Type B pancreatic cell (in vitro differentiated cells): Measurements from ENCODE around the gene COX5B. TPM values are rescaled to one million over a fixed set of nuclear protein-coding genes. Genes with fewer than 3 reads are reported as not detected.
A peak's percentile ranks its signal among the peaks of the same experiment; 100 is the strongest.
"Not testable (repeated sequence)": the region's sequence is repeated elsewhere in the genome, so short reads cannot be mapped to it uniquely, and the experiment has no call there.

ENCODE experiments used
- DNase-seq: peaks from one replicate; pipeline ENCODE4 v3.0.0; 2021; ENCODE audit warnings: mixed read lengths; ENCODE audit not compliant: unreplicated experiment; ENCODE audit errors: extremely low spot score
- H3K27ac Mint-ChIP-seq: 2 replicates; pipeline ENCODE4 v1.8.0; 2021; ENCODE audit warnings: mild to moderate bottlenecking, mixed read lengths
- H3K27me3 Mint-ChIP-seq: 2 replicates; pipeline ENCODE4 v1.8.0; 2021; ENCODE audit warnings: mixed read lengths
- H3K36me3 Mint-ChIP-seq: 2 replicates; pipeline ENCODE4 v1.8.0; 2021; ENCODE audit warnings: mixed read lengths
- H3K4me1 Mint-ChIP-seq: one replicate; pipeline ENCODE4 v1.8.0; 2021; ENCODE audit warnings: mixed read lengths; ENCODE audit not compliant: unreplicated experiment
- H3K4me3 Mint-ChIP-seq: 2 replicates; pipeline ENCODE4 v1.8.0; 2021; ENCODE audit warnings: mild to moderate bottlenecking, mixed read lengths
- H3K9me3 Mint-ChIP-seq: 2 replicates; pipeline ENCODE4 v1.8.0; 2021; ENCODE audit warnings: mixed read lengths
- CTCF ChIP-seq: fragments of 200-600 bp; sonication (generic); conservative IDR thresholded peaks from 2 replicates; pipeline ENCODE4 v1.5.0; 2021; ENCODE audit warnings: antibody characterized with exemption, mild to moderate bottlenecking
- long read RNA-seq: library from polyadenylated mRNA; unstranded; transcript quantifications from one replicate; pipeline ENCODE4 v2.0.0, GENCODE V29; 2020
- total RNA-seq: library from RNA; stranded (reverse); gene quantifications from 2 replicates; pipeline ENCODE4 v1.2.1, GENCODE V29; 2021; ENCODE audit warnings: low replicate concordance

The COX5B gene
- total RNA-seq: 244 and 332 TPM in 2 replicates
- long read RNA-seq, transcript COX5B-201 (4 exons, 712 nt): major isoform, 154 of 163 reads
- long read RNA-seq, partial matches to known transcripts: 5 of 163 reads
- long read RNA-seq, other reads (novel, unspliced or antisense): 3 of 163 reads

GRCh38 chr2:97645695-97646629 is at the start of gene COX5B:
Gene COX5B, plus strand, starts transcription at chr2:97646062. Its CDS starts 25 bp downstream, at chr2:97646087.
- Mint-ChIP-seq H3K4me1 (peaks cover 11% of the 10 kb centered on the region), H3K9me3 (no peaks in the 10 kb centered on the region), H3K27me3 (no peaks in the 10 kb centered on the region), H3K27ac (peak within 1 kb of the TSS; percentile 95), H3K4me3 (peak within 1 kb of the TSS; percentile 97), H3K36me3 (peaks cover 24% of the 10 kb centered on the region)
- TF ChIP-seq CTCF: no peak
- DNase-seq: peak; percentile 99

- H3K4me3 Mint-ChIP-seq, H3K9me3 Mint-ChIP-seq, H3K4me1 Mint-ChIP-seq, H3K27ac Mint-ChIP-seq, DNase-seq, H3K36me3 Mint-ChIP-seq: not testable (repeated sequence)
- H3K27me3 Mint-ChIP-seq: peaks cover 27% of the 10 kb centered on the region
Observed at GRCh38 chr2:97596180-97596579, 49.7 kb upstream of the COX5B start.

DNA sequence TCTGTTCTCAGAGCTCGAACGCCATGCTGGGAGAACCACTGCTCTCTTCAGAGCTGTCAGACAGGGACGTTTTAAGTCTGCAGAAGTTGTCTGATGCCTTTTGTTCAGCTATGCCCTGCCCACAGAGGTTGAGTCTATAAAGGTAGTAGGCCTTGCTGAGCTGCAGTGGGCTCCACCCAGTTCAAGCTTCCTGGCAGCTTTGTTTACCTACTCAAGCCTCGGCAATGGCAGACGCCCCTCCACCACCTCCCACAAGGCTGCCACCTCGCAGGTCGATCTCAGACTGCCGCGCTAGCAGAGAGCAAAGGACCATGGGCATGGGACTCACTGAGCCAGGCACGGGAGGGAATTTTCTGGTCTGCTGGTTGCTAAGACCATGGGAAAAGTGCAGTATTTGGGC is 44.3 kb upstream of the COX5B start:
- H3K4me3 Mint-ChIP-seq, H3K9me3 Mint-ChIP-seq, H3K36me3 Mint-ChIP-seq, H3K27ac Mint-ChIP-seq, H3K4me1 Mint-ChIP-seq, DNase-seq: not testable (repeated sequence)
- peaks cover 23% of the 10 kb centered on the region for H3K27me3 Mint-ChIP-seq

- not testable (repeated sequence) for H3K4me1 Mint-ChIP-seq, DNase-seq, H3K36me3 Mint-ChIP-seq, H3K9me3 Mint-ChIP-seq, H3K27ac Mint-ChIP-seq, H3K27me3 Mint-ChIP-seq, H3K4me3 Mint-ChIP-seq
Observed at GRCh38 chr2:97605109-97605508, 40.8 kb upstream of the COX5B start.

DNA sequence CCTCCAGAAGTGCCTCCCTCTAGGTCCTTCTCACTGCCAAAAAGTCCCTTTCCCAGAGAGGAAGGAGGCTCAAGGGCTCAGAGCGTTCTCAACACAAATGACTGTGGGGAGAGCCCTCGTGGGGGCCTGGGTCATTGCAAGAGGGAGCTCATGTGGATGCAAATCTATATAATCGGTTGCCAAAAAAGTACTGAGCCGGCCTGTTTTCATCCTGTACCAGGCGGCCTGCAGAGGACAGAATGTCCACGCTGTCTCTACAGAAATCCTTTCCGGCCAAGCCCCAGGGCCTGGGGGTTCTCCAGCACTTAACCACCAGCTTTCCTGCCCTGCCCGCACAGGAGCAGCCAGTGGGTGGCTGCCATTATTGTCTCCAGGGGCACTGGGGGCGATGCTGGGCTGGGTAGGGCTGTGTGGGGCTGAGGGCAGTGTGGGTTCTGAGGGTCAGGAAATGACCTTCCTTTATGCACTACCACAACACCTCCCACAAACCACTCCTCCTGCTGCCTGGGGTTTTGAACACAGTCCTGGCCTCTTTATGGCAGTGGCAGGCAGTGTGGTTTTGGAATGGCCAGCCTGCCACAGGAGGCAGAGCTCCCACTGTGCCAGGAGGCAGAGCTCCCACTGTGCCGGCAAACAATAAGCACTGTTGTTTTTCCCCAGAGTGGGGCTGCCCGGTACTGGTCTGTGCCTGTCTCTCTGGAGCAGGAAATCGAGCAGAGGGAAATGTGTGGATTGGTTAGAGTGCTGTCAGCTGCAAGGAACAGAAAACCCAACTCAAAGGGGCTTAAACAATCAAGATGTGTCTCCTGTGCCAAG is 40.1 kb upstream of the COX5B start:
- H3K9me3 Mint-ChIP-seq, H3K4me3 Mint-ChIP-seq, DNase-seq, H3K27ac Mint-ChIP-seq, H3K27me3 Mint-ChIP-seq, H3K4me1 Mint-ChIP-seq, H3K36me3 Mint-ChIP-seq: not testable (repeated sequence)

GRCh38 chr2:97608745-97609144 is 37.1 kb upstream of the COX5B start:
- not testable (repeated sequence) for H3K4me3 Mint-ChIP-seq, DNase-seq, H3K27ac Mint-ChIP-seq, H3K27me3 Mint-ChIP-seq, H3K36me3 Mint-ChIP-seq, H3K9me3 Mint-ChIP-seq, H3K4me1 Mint-ChIP-seq

GRCh38 chr2:97611895-97612294 is 34.0 kb upstream of the COX5B start:
- H3K9me3 Mint-ChIP-seq, H3K27ac Mint-ChIP-seq, DNase-seq, H3K4me1 Mint-ChIP-seq, H3K36me3 Mint-ChIP-seq, H3K27me3 Mint-ChIP-seq, H3K4me3 Mint-ChIP-seq: not testable (repeated sequence)

DNA sequence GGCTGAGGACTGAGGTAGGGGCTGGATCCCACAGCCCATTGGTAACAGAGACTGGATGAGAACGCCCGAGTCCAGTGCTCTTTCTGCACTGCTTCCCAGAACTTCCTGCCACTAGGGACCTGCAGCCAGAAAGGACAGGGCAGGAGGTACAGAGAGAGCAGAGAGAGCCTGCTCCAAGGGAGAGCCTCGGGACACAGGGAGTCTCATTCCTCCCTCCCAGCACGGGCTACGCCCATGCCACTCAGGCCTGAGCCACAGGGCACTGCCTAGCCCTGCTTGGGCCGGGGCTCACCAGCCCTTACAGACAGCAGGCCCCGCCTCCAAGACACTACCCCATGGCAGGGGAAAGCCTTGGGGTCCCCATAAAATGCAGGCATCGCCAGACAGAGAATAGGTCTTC is 30.1 kb upstream of the COX5B start:
- H3K27me3 Mint-ChIP-seq, DNase-seq, H3K9me3 Mint-ChIP-seq: not testable (repeated sequence)

GRCh38 chr2:97617911-97618310 is 28.0 kb upstream of the COX5B start:
- Mint-ChIP-seq H3K4me3 (no peak overlapping the region), H3K9me3 (no peaks in the 10 kb centered on the region), H3K36me3 (no peaks in the 10 kb centered on the region), H3K27me3 (no peaks in the 10 kb centered on the region), H3K4me1 (no peaks in the 10 kb centered on the region), H3K27ac (no peak overlapping the region)
- no peak for TF ChIP-seq CTCF
- DNase-seq: no peak

More for the DNA sequence above, 30.1 kb upstream of the COX5B start:
- H3K4me1 Mint-ChIP-seq, H3K36me3 Mint-ChIP-seq, H3K27ac Mint-ChIP-seq, H3K4me3 Mint-ChIP-seq: not testable (repeated sequence)

GRCh38 chr2:97618939-97619827 is 26.7 kb upstream of the COX5B start:
- not testable (repeated sequence) for H3K27me3 Mint-ChIP-seq, DNase-seq, H3K36me3 Mint-ChIP-seq, H3K4me1 Mint-ChIP-seq, H3K27ac Mint-ChIP-seq, H3K9me3 Mint-ChIP-seq, H3K4me3 Mint-ChIP-seq

DNA sequence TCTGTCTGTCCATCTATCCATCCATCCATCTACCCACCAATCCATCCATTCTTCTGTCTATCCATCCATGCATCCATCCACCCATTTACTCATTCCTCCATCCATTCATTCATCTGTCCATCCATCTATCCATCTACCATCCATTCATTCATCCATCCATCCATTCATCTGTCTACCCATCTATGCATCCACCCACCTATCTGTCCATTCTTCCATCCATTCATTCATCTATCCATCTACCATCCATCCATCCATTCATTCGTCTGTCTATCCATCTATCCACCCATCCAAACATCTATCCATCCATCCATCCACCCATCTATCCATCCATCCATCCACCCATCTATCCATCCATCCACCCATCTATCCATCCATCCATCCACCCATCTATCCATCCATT is 25.4 kb upstream of the COX5B start:
- not testable (repeated sequence) for H3K27me3 Mint-ChIP-seq, H3K36me3 Mint-ChIP-seq, H3K4me3 Mint-ChIP-seq, H3K27ac Mint-ChIP-seq, H3K4me1 Mint-ChIP-seq, H3K9me3 Mint-ChIP-seq, DNase-seq
